ENCODE results near the gene SPOCK1.

SPOCK1 gene

GRCh38 chr5:137098663-137099062 lies 400.5 kb downstream of the SPOCK1 start:
- no peak for DNase-seq (ENCODE audit: low read depth)

- no peak for DNase-seq (ENCODE audit: low read depth)
Observed at GRCh38 chr5:137098238-137098637, 400.9 kb downstream of the SPOCK1 start.

GRCh38 chr5:137097203-137097602 lies 401.9 kb downstream of the SPOCK1 start:
- no peak for DNase-seq (ENCODE audit: low read depth)

GRCh38 chr5:137096149-137097103 lies 402.7 kb downstream of the SPOCK1 start:
- DNase-seq (ENCODE audit: low read depth) = no peak

GRCh38 chr5:137095597-137095996 lies 403.5 kb downstream of the SPOCK1 start:
- DNase-seq (ENCODE audit: low read depth) = no peak

- no peak for DNase-seq (ENCODE audit: low read depth)
Observed at GRCh38 chr5:137092831-137093230, 406.3 kb downstream of the SPOCK1 start.

- DNase-seq (ENCODE audit: low read depth) = no peak
Observed at GRCh38 chr5:137091472-137091871, 407.7 kb downstream of the SPOCK1 start.

- no peak for DNase-seq (ENCODE audit: low read depth)
Observed at GRCh38 chr5:137090721-137091120, 408.4 kb downstream of the SPOCK1 start.

GRCh38 chr5:137090151-137090550 lies 409.0 kb downstream of the SPOCK1 start:
- DNase-seq (ENCODE audit: low read depth) = no peak

- DNase-seq (ENCODE audit: low read depth) = no peak
Observed at GRCh38 chr5:137088175-137088574, 411.0 kb downstream of the SPOCK1 start.

GRCh38 chr5:137086342-137086741 lies 412.8 kb downstream of the SPOCK1 start:
- no peak for DNase-seq (ENCODE audit: low read depth)

GRCh38 chr5:137085206-137085605 lies 413.9 kb downstream of the SPOCK1 start:
- no peak for DNase-seq (ENCODE audit: low read depth)

GRCh38 chr5:137084016-137084415 lies 415.1 kb downstream of the SPOCK1 start:
- DNase-seq (ENCODE audit: low read depth) = no peak

- DNase-seq (ENCODE audit: low read depth) = no peak
Observed at GRCh38 chr5:137082951-137083350, 416.2 kb downstream of the SPOCK1 start.

GRCh38 chr5:137078171-137078665 lies 420.9 kb downstream of the SPOCK1 start:
- no peak for DNase-seq (ENCODE audit: low read depth)

- DNase-seq (ENCODE audit: low read depth) = no peak
Observed at GRCh38 chr5:137075163-137075970, 423.8 kb downstream of the SPOCK1 start.

GRCh38 chr5:137073189-137073588 lies 425.9 kb downstream of the SPOCK1 start:
- DNase-seq (ENCODE audit: low read depth) = no peak

GRCh38 chr5:137072361-137073115 lies 426.6 kb downstream of the SPOCK1 start:
- DNase-seq (ENCODE audit: low read depth) = no peak

GRCh38 chr5:137071931-137072330 lies 427.2 kb downstream of the SPOCK1 start:
- no peak for DNase-seq (ENCODE audit: low read depth)

- DNase-seq (ENCODE audit: low read depth) = no peak
Observed at GRCh38 chr5:137071526-137071925, 427.6 kb downstream of the SPOCK1 start.

GRCh38 chr5:137070521-137070920 lies 428.6 kb downstream of the SPOCK1 start:
- no peak for DNase-seq (ENCODE audit: low read depth)

GRCh38 chr5:137069358-137069757 lies 429.8 kb downstream of the SPOCK1 start:
- DNase-seq (ENCODE audit: low read depth) = no peak

Data from stimulated activated CD8-positive, alpha-beta memory T cell treated with anti-CD3 and anti-CD28 coated beads, Interleukin-12 subunit alpha, Interleukin-12 subunit beta, amount 100 ng/mL, for 1 hour (primary cell).